HG02678 (cell line): ENCODE data around the gene C1orf167.

Experiments used
- ATAC-seq: cut with Tn5 transposase; IDR thresholded peaks from one replicate; pipeline ENCODE4 v1.9.1; 2021; ENCODE audit warnings: mild to moderate bottlenecking, moderate library complexity; ENCODE audit not compliant: unreplicated experiment

Gene C1orf167

GRCh38 chr1:11761988-11762406 is at the start of gene C1orf167:
C1orf167 (plus strand) TSS chr1:11762193; CDS start chr1:11764401, 2,208 bp downstream.
- no peak for ATAC-seq

- ATAC-seq = no peak
These were observed 49.7 kb upstream of the C1orf167 start for GRCh38 chr1:11712285-11712684.

GRCh38 chr1:11713095-11713494 is 48.9 kb upstream of the C1orf167 start:
- ATAC-seq = no peak

- ATAC-seq = no peak
These were observed 47.0 kb upstream of the C1orf167 start for GRCh38 chr1:11714831-11715575.

GRCh38 chr1:11719313-11720032 is 42.5 kb upstream of the C1orf167 start:
- ATAC-seq = peak; percentile 55

- ATAC-seq = peak; percentile 10
These were observed 42.0 kb upstream of the C1orf167 start for GRCh38 chr1:11720033-11720376.

GRCh38 chr1:11720525-11720924 is 41.5 kb upstream of the C1orf167 start:
- no peak for ATAC-seq

- no peak for ATAC-seq
These were observed 40.7 kb upstream of the C1orf167 start for GRCh38 chr1:11721311-11721710.

GRCh38 chr1:11722538-11722937 is 39.5 kb upstream of the C1orf167 start:
- ATAC-seq = no peak

- no peak for ATAC-seq
These were observed 36.4 kb upstream of the C1orf167 start for GRCh38 chr1:11725616-11726015.

GRCh38 chr1:11727119-11727518 is 34.9 kb upstream of the C1orf167 start:
- no peak for ATAC-seq

- no peak for ATAC-seq
These were observed 33.7 kb upstream of the C1orf167 start for GRCh38 chr1:11728126-11728806.

- ATAC-seq = no peak
These were observed 32.9 kb upstream of the C1orf167 start for GRCh38 chr1:11729155-11729497.

GRCh38 chr1:11729498-11730428 is 32.2 kb upstream of the C1orf167 start:
- no peak for ATAC-seq

- ATAC-seq = peak; percentile 52
These were observed 31.5 kb upstream of the C1orf167 start for GRCh38 chr1:11730429-11730891.

- ATAC-seq = no peak
These were observed 30.2 kb upstream of the C1orf167 start for GRCh38 chr1:11731691-11732283.

GRCh38 chr1:11733306-11733705 is 28.7 kb upstream of the C1orf167 start:
- ATAC-seq = no peak

- ATAC-seq = no peak
These were observed 26.5 kb upstream of the C1orf167 start for GRCh38 chr1:11735531-11735853.

GRCh38 chr1:11735854-11736745 is 25.9 kb upstream of the C1orf167 start, which contains the start of gene AGTRAP:
AGTRAP (plus strand) TSS chr1:11736136; CDS start chr1:11736209, 73 bp downstream.
- peak; percentile 52 for ATAC-seq
